ENCODE results near the gene TMEM163. TPM values are rescaled to one million over a fixed set of nuclear protein-coding genes. Genes with fewer than 3 reads are reported as not detected.

The TMEM163 gene
- total and polyA plus RNA-seq, 2 experiments from 2014 or later: 1.1 TPM

DNA sequence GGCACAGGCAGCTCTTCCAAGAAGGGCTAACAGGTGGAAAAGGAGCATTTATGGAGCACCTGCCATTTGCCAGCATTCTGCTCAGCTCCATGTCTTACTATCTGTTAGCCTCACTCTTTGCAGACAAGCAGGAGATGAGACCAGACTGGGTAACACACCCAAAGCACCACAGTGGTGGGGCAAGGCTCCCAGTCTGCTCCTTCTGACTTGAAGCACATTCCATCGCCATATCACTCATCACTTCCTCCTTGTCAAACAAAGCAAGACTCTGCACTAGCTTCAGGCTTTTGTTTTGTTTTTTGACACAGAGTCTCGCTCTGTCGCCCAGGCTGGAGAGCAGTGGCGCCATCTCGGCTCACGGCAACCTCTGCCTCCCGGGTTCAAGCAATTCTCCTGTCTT, 282.1 kb downstream of the TMEM163 start:
- no peak for DNase-seq (ENCODE audit: low spot score)
- no peak overlapping the region for H3K27ac ChIP-seq
- H2AFZ ChIP-seq: no peak overlapping the region
- H3K27me3 ChIP-seq: no peaks in the 10 kb centered on the region
- H3K79me2 ChIP-seq: no peaks in the 10 kb centered on the region
- no peaks in the 10 kb centered on the region for H3K36me3 ChIP-seq (replicated peaks; ENCODE audit: insufficient read depth, low read depth)
- H3K9me2 ChIP-seq (replicated peaks; ENCODE audit: insufficient read depth): no peaks in the 10 kb centered on the region
- H3K4me2 ChIP-seq: no peak overlapping the region
- no peaks in the 10 kb centered on the region for H4K20me1 ChIP-seq (ENCODE audit: insufficient read depth, poor library complexity, severe bottlenecking)
- H3K9me3 ChIP-seq (ENCODE audit: low read depth): no peaks in the 10 kb centered on the region
- TF ChIP-seq EZH2 (IDR thresholded peaks at IDR 0.05; ENCODE audit: borderline replicate concordance): no peak
- TF ChIP-seq CTCF (IDR thresholded peaks at IDR 0.05; ENCODE audit: poor library complexity): no peak
- no peak for TF ChIP-seq EZH2phosphoT487 (IDR thresholded peaks at IDR 0.05; ENCODE audit: low read depth, severe bottlenecking, unreplicated experiment)
- no peak overlapping the region for H3K4me3 ChIP-seq
- peaks cover 27% of the 10 kb centered on the region for H3K4me1 ChIP-seq (ENCODE audit: insufficient read depth)
- over 99% methylated on average over 7 of the region's 7 CpGs for WGBS (ENCODE audit: low lambda C conversion rate, missing lambda C conversion rate)

DNA sequence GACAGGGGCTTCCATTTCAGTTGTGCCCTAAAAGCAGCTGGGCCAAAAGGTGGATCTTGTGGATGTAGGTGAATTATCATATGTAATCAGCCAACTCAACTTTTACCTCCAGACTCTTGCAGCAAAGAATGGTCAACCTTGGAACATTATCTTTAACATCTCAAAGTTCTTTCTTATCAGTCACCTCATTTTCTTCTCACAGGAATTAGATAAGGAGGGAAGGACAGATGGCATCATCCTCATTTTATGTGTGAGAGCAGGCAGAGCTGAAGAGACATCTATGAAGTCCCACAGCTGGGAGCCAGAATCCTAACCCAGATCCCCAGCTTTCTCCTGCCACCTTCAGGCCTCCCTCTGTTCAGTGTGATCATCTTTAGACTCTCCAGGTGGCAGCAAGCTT, 282.9 kb downstream of the TMEM163 start:
- H3K36me3 ChIP-seq (replicated peaks; ENCODE audit: insufficient read depth, low read depth): no peaks in the 10 kb centered on the region
- no peak overlapping the region for H3K27ac ChIP-seq
- H3K9me2 ChIP-seq (replicated peaks; ENCODE audit: insufficient read depth): no peaks in the 10 kb centered on the region
- H4K20me1 ChIP-seq (ENCODE audit: insufficient read depth, poor library complexity, severe bottlenecking): no peaks in the 10 kb centered on the region
- no peaks in the 10 kb centered on the region for H3K9me3 ChIP-seq (ENCODE audit: low read depth)
- H3K27me3 ChIP-seq: no peaks in the 10 kb centered on the region
- DNase-seq (ENCODE audit: low spot score): no peak
- H3K79me2 ChIP-seq: no peaks in the 10 kb centered on the region
- TF ChIP-seq EZH2phosphoT487 (IDR thresholded peaks at IDR 0.05; ENCODE audit: low read depth, severe bottlenecking, unreplicated experiment) (no peak), CTCF (IDR thresholded peaks at IDR 0.05; ENCODE audit: poor library complexity) (no peak), EZH2 (IDR thresholded peaks at IDR 0.05; ENCODE audit: borderline replicate concordance) (no peak)
- H3K4me2 ChIP-seq: no peak overlapping the region
- no peak overlapping the region for H2AFZ ChIP-seq
- H3K4me3 ChIP-seq: no peak overlapping the region
- H3K4me1 ChIP-seq (ENCODE audit: insufficient read depth): peaks cover 34% of the 10 kb centered on the region

DNA sequence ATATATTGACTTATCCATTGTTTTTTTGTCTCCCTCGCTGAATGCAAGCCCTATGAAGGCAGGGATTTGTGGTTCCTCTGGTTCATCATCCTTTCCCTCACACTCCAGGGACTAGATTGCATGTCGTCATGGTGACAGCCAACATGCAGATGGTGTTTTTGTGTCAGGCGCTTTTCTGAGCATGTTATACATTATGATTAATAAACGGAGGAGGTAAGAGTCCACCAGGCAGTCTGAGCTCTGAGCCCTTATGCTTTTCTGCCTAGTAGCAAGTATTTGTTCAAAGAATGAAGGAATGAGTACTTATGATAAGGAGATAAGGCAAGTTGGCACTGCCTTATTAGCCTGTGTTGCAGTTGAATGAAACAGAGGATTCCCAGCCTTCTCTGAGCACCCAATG, 283.3 kb downstream of the TMEM163 start:
- no peaks in the 10 kb centered on the region for H3K79me2 ChIP-seq
- DNase-seq (ENCODE audit: low spot score): no peak
- no peaks in the 10 kb centered on the region for H3K9me2 ChIP-seq (replicated peaks; ENCODE audit: insufficient read depth)
- H3K27me3 ChIP-seq: no peaks in the 10 kb centered on the region
- no peak overlapping the region for H3K4me3 ChIP-seq
- 87% methylated on average over 4 of the region's 4 CpGs for WGBS (ENCODE audit: low lambda C conversion rate, missing lambda C conversion rate)
- H2AFZ ChIP-seq: no peak overlapping the region
- TF ChIP-seq EZH2phosphoT487 (IDR thresholded peaks at IDR 0.05; ENCODE audit: low read depth, severe bottlenecking, unreplicated experiment): no peak
- H3K9me3 ChIP-seq (ENCODE audit: low read depth): no peaks in the 10 kb centered on the region
- no peak overlapping the region for H3K4me2 ChIP-seq
- no peak overlapping the region for H3K27ac ChIP-seq
- H3K36me3 ChIP-seq (replicated peaks; ENCODE audit: insufficient read depth, low read depth): no peaks in the 10 kb centered on the region
- H4K20me1 ChIP-seq (ENCODE audit: insufficient read depth, poor library complexity, severe bottlenecking): no peaks in the 10 kb centered on the region
- H3K4me1 ChIP-seq (ENCODE audit: insufficient read depth): peaks cover 35% of the 10 kb centered on the region

GRCh38 chr2:134433979-134434378, 284.8 kb downstream of the TMEM163 start:
- Histone ChIP-seq H2AFZ (no peak overlapping the region), H4K20me1 (ENCODE audit: insufficient read depth, poor library complexity, severe bottlenecking) (no peaks in the 10 kb centered on the region), H3K79me2 (no peaks in the 10 kb centered on the region), H3K4me1 (ENCODE audit: insufficient read depth) (peaks cover 35% of the 10 kb centered on the region), H3K4me3 (no peak overlapping the region), H3K36me3 (replicated peaks; ENCODE audit: insufficient read depth, low read depth) (no peaks in the 10 kb centered on the region), H3K4me2 (no peak overlapping the region), H3K27me3 (no peaks in the 10 kb centered on the region), H3K9me2 (replicated peaks; ENCODE audit: insufficient read depth) (no peaks in the 10 kb centered on the region), H3K27ac (peak overlapping the region; percentile 82), H3K9me3 (ENCODE audit: low read depth) (no peaks in the 10 kb centered on the region)
- DNase-seq (ENCODE audit: low spot score): no peak
- TF ChIP-seq EZH2 (IDR thresholded peaks at IDR 0.05; ENCODE audit: borderline replicate concordance) (no peak), CTCF (IDR thresholded peaks at IDR 0.05; ENCODE audit: poor library complexity) (no peak), EZH2phosphoT487 (IDR thresholded peaks at IDR 0.05; ENCODE audit: low read depth, severe bottlenecking, unreplicated experiment) (no peak)
- 94% methylated on average over 6 of the region's 6 CpGs for WGBS (ENCODE audit: low lambda C conversion rate, missing lambda C conversion rate)

Data from hepatocyte (in vitro differentiated cells).